Neuron (in vitro differentiated cells): ENCODE data around the gene PRKCI.
A peak's percentile ranks its signal among the peaks of the same experiment; 100 is the strongest.
"Not testable (repeated sequence)": the region's sequence is repeated elsewhere in the genome, so short reads cannot be mapped to it uniquely, and the experiment has no call there.

ENCODE experiments used
- H2AFZ ChIP-seq: one replicate; pipeline ENCODE4 v1.6.1; 2013; ENCODE audit warnings: low read depth, mild to moderate bottlenecking, inconsistent platforms, low read length, moderate library complexity
- H3K27me3 ChIP-seq: one replicate; pipeline ENCODE4 v1.6.1; 2013; ENCODE audit warnings: low read length; ENCODE audit not compliant: insufficient read depth
- H3K36me3 ChIP-seq: one replicate; pipeline ENCODE4 v1.6.1; 2013; ENCODE audit warnings: low read length; ENCODE audit not compliant: insufficient read depth
- H3K4me1 ChIP-seq: one replicate; pipeline ENCODE4 v1.6.1; 2013; ENCODE audit warnings: low read length; ENCODE audit not compliant: insufficient read depth
- H3K4me3 ChIP-seq: 2 replicates; pipeline ENCODE4 v1.5.1; 2013; ENCODE audit warnings: mild to moderate bottlenecking, low read length, moderate library complexity
- H3K9me3 ChIP-seq: one replicate; pipeline ENCODE4 v1.6.1; 2013; ENCODE audit warnings: low read length

PRKCI gene

GRCh38 chr3:170221924-170222646, at the start of gene PRKCI:
Gene PRKCI, plus strand, starts transcription at chr3:170222424. Its CDS starts 246 bp downstream, at chr3:170222670.
- Histone ChIP-seq H3K9me3 (no peaks in the 10 kb centered on the region), H3K27me3 (no peaks in the 10 kb centered on the region), H3K4me3 (peak within 1 kb of the TSS; percentile 82), H2AFZ (peak within 1 kb of the TSS; percentile 75), H3K4me1 (peaks cover 12% of the 10 kb centered on the region), H3K36me3 (no peaks in the 10 kb centered on the region)

GRCh38 chr3:170178651-170179050, 43.6 kb upstream of the PRKCI start:
- Histone ChIP-seq H3K27me3 (no peaks in the 10 kb centered on the region), H3K4me1 (peaks cover 11% of the 10 kb centered on the region), H3K4me3 (no peak overlapping the region), H3K9me3 (no peaks in the 10 kb centered on the region), H3K36me3 (peaks cover 40% of the 10 kb centered on the region), H2AFZ (no peak overlapping the region)

- Histone ChIP-seq H3K36me3 (peaks cover 34% of the 10 kb centered on the region), H3K4me1 (peaks cover 11% of the 10 kb centered on the region), H3K4me3 (peak overlapping the region; percentile 78), H3K9me3 (no peaks in the 10 kb centered on the region), H2AFZ (no peak overlapping the region), H3K27me3 (no peaks in the 10 kb centered on the region)
Measured at GRCh38 chr3:170179432-170179831, 42.8 kb upstream of the PRKCI start.

- H2AFZ ChIP-seq, result peak overlapping the region; percentile 79
- no peaks in the 10 kb centered on the region for H3K27me3 ChIP-seq
- H3K36me3 ChIP-seq, result peaks cover 29% of the 10 kb centered on the region
- H3K4me1 ChIP-seq, result peaks cover 11% of the 10 kb centered on the region
- H3K9me3 ChIP-seq, result no peaks in the 10 kb centered on the region
- H3K4me3 ChIP-seq, result peak overlapping the region; percentile 78
Measured at GRCh38 chr3:170180079-170180907, 41.9 kb upstream of the PRKCI start.

GRCh38 chr3:170180908-170181885, 41.0 kb upstream of the PRKCI start, which contains the start of gene PHC3:
Gene PHC3, minus strand, starts transcription at chr3:170181733. Its CDS starts 18 bp downstream, at chr3:170181715.
- H3K4me1 ChIP-seq, result peaks cover 11% of the 10 kb centered on the region
- no peaks in the 10 kb centered on the region for H3K9me3 ChIP-seq
- H3K27me3 ChIP-seq, result no peaks in the 10 kb centered on the region
- peak within 1 kb of the TSS; percentile 79 for H2AFZ ChIP-seq
- H3K36me3 ChIP-seq, result peaks cover 21% of the 10 kb centered on the region
- peak within 1 kb of the TSS; percentile 78 for H3K4me3 ChIP-seq

- Histone ChIP-seq H3K36me3 (no peaks in the 10 kb centered on the region), H3K27me3 (no peaks in the 10 kb centered on the region), H2AFZ (no peak overlapping the region), H3K9me3 (no peaks in the 10 kb centered on the region), H3K4me3 (peak overlapping the region; percentile 9), H3K4me1 (no peaks in the 10 kb centered on the region)
Measured at GRCh38 chr3:170189398-170190256, 32.6 kb upstream of the PRKCI start.

- not testable (repeated sequence) for H3K9me3 ChIP-seq, H3K27me3 ChIP-seq, H3K4me3 ChIP-seq, H3K4me1 ChIP-seq, H3K36me3 ChIP-seq, H2AFZ ChIP-seq
Measured at GRCh38 chr3:170195759-170196158, 26.5 kb upstream of the PRKCI start.

- Histone ChIP-seq H3K4me3 (no peak overlapping the region), H3K4me1 (no peaks in the 10 kb centered on the region), H3K9me3 (no peaks in the 10 kb centered on the region), H2AFZ (no peak overlapping the region), H3K36me3 (no peaks in the 10 kb centered on the region), H3K27me3 (no peaks in the 10 kb centered on the region)
Measured at GRCh38 chr3:170196833-170197232, 25.4 kb upstream of the PRKCI start.

- Histone ChIP-seq H3K9me3 (no peaks in the 10 kb centered on the region), H3K4me3 (no peak overlapping the region), H3K4me1 (peaks cover 3% of the 10 kb centered on the region), H3K27me3 (no peaks in the 10 kb centered on the region), H2AFZ (no peak overlapping the region), H3K36me3 (no peaks in the 10 kb centered on the region)
Measured at GRCh38 chr3:170200987-170201386, 21.2 kb upstream of the PRKCI start.

GRCh38 chr3:170201527-170201926, 20.7 kb upstream of the PRKCI start:
- Histone ChIP-seq H3K9me3 (no peaks in the 10 kb centered on the region), H3K4me3 (no peak overlapping the region)

GRCh38 chr3:170203457-170203856, 18.8 kb upstream of the PRKCI start:
- no peak overlapping the region for H2AFZ ChIP-seq
- H3K27me3 ChIP-seq, result no peaks in the 10 kb centered on the region
- no peak overlapping the region for H3K4me3 ChIP-seq
- peaks cover 3% of the 10 kb centered on the region for H3K4me1 ChIP-seq
- H3K9me3 ChIP-seq, result no peaks in the 10 kb centered on the region
- no peaks in the 10 kb centered on the region for H3K36me3 ChIP-seq

More at GRCh38 chr3:170201527-170201926, 20.7 kb upstream of the PRKCI start:
- Histone ChIP-seq H3K4me1 (peaks cover 3% of the 10 kb centered on the region), H2AFZ (no peak overlapping the region), H3K36me3 (no peaks in the 10 kb centered on the region), H3K27me3 (no peaks in the 10 kb centered on the region)

GRCh38 chr3:170204023-170204472, 18.2 kb upstream of the PRKCI start:
- H3K4me1 ChIP-seq, result peaks cover 3% of the 10 kb centered on the region
- no peaks in the 10 kb centered on the region for H3K9me3 ChIP-seq
- H3K4me3 ChIP-seq, result no peak overlapping the region
- no peaks in the 10 kb centered on the region for H3K36me3 ChIP-seq
- no peaks in the 10 kb centered on the region for H3K27me3 ChIP-seq
- no peak overlapping the region for H2AFZ ChIP-seq
